ENCODE measurements around the gene RNF150.

The RNF150 gene

DNA sequence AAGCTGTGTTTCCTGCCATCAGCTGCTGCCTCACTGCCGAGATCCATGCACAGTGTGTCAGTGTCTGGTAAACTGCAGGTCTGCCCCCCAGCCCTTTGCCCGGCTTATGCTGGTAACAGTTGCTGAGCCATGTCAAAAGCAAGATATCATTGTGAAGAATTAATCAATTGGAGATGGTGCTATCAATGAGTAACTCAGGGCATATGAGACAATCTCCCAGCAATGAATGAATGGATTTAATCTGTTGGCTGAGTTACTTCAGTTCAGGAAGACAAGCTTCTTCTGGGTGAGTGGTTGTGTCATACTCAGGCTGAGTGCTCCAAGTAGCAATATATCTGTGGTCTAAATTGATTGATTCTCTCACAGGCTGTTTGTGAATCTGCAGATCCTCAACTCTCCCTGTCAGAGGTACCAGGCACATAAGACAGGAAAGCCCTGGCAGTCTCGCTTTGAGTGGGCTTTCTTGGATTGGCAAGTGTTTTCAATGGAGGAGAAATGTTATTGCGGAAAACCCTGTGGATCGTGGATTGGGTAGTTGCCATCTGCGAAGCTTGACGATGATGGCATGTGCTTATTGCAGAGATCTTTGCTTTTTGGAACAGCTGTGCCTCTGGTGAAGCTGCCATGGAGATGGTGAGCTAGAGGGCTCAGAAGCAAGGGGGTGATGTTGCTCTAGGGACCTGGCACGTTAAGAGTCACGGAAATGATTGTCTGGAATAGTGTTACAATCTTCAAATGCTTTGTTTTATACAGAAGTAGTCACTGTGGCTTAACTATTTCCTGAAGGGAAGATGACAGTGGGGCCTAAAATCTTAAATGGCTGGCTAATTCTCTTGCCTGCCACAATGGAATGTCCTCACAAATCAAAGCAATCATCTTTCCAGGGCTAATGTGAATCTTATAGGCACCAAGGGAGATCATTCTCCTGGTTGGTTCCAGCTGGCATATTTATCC lies 229.5 kb downstream of the RNF150 start:
- DNase-seq, result no peak

DNA sequence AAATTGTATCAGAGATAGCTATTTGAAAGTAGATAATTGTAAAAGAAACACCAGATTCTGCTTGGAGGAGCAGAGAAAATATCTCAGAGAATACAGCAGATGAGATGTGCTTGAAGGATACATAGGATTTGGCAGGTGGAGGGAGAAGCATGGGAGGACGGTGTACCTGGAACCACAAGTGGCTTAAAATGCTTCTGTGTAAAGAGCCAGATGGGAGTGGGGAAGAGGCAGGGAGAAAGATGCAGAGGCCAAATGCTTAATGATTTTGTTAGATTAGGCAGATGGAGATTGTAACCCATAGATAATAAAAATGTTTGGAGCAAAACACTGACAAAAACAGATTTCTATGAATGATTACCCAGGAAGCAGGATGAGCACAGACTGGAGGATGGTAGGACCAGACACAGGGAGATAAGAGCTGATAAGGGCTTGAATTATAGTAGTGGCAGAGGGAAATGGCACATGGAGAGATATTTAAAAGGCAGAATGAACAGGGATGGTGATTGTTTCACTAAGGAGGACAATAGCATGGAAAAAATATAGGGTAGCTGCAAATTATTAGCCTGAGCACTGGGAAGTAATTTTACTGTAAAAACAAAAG lies 231.4 kb downstream of the RNF150 start:
- DNase-seq, result no peak

DNA sequence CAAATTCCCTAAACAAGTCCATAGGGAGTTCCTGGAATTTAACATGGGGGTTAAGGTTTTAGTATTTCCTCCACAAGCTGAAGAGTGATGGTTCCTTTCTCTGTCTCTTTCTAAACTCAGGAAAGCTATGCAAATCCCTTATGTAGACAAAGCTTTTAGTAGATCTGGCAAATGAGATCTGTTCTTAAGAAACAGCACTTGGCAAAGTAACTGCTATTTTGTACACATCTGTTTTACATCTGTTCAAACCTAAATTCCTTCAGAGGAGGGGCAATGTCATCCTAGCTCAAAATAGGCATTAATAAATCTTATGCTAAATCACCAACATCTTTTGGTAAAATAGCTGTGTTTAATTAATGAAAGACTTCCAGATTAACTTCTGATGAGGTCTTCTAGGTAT lies 239.3 kb downstream of the RNF150 start:
- no peak for DNase-seq

DNA sequence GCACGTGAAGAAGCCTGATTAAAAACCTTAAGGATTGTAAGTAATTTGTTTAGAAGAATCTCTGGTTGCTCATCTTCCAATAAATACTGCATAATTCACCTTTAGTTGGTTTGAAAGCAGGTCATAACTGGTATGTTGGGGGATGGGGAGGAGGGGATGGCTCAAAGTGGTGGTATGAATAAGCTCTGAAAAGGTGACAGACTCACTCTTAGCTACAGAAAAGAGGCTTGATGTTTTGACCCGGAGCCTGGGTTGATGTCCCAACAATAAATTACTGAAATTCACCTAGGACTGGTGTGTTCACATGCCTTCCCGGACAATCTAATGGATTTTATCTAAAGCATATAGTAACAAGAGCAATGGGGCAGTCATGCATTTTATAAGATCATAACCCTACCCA lies 245.2 kb downstream of the RNF150 start:
- DNase-seq, result no peak

DNA sequence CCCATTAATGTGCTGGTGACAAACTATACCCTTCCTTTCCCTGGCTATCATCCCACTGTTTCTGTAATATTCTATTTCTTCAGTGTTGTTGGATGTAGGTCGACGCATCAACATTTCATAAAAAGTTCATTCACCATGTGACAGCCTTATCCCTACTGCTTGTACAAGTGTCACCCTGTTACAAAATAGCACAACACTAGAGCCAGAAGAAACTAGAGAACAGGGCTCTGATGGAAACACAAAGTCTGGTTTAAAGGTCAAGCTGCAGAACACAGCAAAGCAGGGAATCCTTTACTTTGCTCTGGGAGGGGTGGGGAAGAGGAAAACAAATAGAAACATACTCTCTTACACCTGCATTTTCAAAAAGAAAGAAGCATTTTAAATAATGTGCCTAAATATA lies 245.8 kb downstream of the RNF150 start:
- no peak for DNase-seq

DNA sequence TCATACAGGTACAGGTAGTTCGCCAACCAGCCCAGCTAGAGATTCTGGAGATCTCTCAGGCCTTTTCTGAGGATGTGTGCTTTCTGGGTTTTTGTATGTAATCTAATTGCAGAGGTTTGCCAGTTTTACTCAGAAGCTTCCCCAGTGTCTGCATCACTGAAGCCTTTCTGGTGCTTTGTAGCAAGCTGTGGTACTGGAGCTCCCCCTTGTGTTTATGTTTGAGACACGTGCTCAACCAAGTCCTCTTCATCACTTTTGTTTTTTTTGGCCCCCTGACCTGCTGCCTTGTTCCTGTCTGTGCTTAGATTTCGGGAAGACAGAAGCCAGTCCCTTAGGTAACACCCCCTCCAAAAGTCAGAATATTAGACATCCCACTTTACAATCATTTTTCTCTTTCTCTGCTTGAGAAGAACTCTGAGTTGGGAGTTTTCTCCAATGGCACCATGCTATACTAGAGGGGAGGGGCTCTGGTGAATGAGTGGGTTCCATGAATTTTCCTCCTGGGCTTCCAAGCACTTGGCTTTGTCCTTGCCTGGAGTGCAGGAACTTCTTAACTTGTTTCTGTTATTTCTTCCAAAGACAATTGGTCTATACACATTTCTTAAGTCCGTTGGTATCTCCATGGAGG lies 248.7 kb downstream of the RNF150 start:
- peak; percentile 6 for DNase-seq

DNA sequence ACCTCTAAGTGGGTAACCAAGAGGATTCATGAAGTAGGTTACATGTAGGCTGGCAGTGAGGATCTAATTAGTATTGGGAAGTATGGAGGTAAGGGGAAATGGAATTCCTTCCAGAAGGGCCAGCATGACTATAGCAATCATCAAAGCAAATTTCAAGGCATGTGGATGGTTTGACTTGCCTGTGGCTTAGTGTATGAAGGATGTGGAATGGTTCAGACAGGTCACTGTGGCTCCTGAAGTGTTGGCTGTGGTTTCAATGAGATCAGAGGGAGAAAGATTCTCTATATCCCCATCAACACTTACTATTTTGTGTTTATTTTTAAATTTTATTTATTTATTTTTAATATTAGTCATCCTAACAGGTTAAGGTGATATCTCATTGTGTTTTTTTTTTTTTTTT lies 255.5 kb downstream of the RNF150 start:
- DNase-seq, result no peak

DNA sequence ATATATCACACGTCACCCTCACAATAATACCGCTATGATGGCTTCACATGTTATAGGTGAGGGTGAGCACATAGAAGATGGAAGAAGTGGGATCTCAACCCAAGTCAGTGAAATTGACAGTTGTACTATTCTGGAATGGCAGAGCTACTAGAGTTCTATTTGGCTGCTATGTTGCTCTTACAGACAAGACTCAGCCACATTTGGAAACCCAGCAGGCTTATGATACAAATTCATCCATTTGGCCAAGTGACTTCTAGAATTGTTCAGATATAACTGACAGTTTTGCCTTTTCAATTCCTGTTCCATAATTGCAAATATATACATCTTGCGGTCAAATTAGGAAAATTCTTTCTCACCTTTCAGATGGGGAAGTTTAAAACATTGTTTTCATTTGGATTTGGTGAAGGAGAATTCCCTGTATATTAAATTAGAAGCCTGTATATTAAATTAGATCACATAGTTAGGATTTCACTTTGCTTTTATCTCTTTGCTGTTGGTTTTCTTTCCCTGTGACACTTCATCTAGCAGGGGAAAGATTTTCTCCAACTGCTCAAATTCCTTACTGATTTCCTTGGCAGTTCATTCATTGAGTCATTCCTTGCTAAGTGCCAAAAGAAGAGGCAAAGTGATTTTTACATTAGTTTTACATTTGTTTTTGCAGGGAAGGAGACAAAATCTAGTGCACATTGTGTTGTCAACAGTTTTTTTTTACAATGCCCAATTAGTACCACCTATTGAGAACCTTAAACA lies 256.5 kb downstream of the RNF150 start:
- no peak for DNase-seq

DNA sequence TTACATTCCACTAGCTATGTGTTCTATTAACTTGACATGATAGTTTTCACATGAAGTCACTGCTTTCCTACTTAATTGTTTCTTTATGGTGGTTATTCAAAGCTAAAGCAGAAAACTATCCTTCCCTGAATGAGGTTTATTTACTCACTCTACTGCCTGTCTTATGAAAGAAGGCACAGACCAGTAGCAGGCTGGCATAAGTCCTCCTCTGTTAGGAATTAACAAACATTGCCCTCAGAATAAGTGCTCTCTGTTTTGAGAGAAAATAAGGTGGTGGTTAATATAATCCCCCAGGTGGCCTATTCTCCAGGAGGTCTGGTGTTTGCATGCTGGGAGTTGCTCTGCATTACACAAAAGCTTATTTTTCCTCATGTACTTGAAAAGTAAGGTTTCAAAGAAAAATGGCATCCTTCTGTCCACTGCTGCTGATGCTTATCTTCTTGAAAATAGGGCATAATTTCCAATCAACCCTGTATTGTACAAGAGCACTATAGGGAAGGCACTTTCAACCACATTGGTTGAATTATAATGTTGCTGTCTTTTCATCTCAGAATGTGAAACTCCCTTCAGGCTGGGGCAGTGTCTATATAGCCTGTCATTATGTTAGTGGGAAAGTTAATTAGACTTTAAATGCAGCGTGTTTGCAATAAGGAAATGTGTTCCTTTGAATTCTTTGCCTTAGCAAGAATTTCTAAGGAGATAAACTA lies 257.4 kb downstream of the RNF150 start:
- DNase-seq, result no peak

DNA sequence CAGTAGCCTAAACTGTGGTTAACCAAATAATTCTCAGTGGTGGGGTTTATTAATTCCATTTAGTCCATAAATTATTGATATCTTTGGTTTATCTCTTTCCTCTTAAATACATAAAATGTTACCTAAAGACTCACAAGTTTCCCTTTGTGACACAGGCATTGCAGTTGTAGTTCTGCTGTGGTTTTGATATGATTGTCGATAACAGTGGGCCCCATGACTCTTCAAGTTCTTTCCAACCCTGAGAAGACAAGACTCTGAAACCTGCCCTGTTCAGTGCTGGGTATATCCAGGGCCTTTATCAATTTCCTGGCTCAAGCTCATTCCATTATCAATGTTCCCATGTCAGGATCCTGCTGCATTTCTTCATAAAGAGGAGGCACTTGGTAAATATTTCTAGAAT lies 259.2 kb downstream of the RNF150 start:
- no peak for DNase-seq

DNA sequence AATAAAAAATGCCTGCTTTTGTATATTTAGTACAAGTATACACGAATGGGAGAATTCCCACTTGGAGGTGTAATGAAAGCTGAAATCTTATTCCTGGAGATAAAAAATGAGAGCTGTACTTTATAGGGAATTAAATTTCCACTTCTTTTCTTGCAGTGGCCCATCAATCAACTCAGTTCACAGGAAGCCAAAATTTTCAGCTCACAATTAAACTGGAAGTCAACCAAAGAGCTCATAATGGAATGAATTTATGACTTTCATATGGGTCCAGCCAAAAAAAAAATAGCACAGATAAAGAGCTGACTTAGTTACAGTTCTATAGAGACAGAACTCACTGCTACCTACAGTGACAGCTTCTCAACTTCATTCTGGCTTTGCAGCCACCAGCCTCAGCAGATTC lies 261.9 kb downstream of the RNF150 start:
- no peak for DNase-seq

DNA sequence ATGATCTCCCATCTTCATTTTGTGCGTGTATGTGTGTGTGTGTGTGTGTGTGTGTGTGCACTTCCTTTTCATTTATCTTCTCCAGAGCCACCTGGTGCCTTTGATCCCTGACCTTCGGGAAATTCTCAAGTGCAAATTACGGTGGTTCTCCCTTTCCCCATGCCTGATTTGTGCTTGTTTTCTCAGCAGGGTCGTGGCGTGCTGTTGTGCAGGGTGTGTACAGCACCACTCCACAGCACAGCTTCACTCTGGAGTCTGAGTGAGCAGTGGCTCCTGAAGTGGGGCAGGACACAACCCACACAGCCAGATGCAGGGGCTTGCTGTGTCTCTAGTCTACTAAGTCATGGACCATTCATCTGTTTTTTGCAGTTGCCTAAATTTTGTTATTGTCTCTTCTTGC lies 262.8 kb downstream of the RNF150 start:
- DNase-seq, result no peak

DNA sequence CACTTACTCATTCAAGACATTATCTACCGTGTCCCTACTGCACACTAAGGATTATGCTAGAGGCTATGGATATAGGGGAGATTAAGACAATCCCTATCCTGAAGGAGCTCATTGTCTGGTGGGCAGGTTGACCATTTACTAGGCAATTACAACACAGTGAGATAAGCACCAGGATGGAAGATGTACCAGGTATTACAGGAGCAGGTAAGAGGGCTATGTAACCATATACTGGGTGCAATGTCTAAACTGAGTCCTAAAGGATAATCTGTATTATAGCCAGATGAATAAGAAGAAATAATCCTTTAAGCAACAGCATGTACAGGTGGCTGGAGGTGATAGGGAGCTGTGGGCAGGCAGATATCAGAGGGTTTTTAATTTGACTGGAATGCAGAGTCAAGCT lies 263.8 kb downstream of the RNF150 start:
- DNase-seq, result no peak

DNA sequence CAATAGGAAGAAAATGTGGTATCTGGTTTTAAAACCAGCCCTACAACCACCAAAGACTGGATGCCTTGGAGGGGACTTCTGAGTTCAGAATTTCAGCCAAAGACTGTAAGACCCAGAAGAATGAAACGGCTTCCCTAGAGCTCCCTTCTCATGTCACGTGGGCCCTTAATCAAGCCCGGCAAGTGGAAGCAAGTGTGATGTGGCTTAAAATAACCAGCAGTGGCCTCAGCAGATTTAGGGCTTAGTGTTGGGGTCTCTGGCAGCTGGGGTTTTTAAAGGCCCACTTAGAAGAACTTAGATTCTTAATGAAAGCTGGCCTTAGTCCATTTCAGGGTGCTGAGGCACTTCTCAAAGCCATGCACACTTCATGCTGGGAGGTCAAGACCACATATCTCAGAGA lies 265.9 kb downstream of the RNF150 start:
- DNase-seq, result no peak

DNA sequence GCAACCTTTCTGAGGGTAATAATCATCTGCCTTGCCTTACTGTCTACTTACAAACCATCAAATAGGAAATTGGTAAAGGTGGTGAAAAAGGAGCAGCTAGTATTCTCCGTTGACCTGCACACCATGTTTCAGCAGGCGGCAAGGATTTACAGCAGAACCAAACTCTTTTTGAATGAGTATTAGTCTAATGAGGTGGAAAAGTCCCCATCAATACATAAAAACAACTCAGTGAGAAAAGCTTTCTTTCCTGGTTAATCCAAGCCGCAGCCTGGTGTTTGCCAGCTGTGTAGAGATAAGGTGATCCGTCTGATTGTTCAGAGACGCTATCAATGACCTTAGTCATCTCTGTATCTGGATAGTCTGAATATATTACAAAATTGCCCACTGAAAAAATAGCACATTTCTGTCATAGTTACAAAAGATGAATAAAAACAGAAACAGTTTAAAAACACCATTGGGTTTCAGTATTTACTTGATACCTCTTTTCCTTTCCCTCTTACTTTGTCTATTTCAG lies 266.7 kb downstream of the RNF150 start:
- DNase-seq, result no peak

DNA sequence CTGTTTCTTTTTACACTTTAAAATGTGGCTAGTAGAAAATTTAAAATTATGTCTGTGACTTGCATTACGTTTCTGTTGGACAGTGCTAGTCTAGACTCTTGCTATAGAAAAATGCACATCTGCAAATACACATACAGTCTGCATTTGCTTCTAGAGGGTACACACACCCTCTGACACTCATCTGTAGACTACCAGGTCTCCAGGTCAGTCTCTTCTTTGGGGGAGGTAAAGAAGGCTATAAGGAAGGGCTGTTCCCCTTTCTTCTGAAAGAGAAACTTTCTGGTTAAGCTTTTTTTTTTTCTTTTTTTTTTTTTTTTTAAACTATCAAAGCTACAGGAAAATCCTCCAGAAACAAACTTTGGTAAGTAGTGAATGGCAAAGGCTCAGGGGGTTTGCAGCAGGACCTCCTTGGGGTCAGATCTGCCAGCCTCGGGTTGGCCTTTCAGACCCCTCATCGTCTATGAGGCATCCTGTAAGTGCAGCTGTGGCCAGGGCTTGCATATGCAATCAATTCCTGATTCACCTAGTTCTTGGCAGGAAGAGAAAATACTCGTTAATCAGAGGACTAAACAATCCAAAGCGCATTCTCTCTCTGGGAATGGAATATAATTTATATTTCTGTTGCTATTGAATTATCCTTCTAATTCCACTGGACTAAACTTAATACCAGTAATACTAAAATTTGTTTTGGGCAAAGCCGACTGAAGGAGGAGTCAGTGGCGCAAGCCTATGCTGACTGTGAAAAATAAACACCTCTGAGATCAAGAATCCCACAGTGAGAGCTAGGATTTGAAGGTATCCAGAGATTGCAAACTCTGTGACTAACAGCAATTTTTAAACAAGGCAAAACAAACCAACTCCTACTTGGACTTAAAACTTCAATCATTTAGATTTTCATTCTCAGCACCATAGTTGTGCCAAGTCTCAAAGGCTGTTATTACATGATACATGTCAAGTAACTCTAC lies 267.7 kb downstream of the RNF150 start:
- DNase-seq, result no peak

DNA sequence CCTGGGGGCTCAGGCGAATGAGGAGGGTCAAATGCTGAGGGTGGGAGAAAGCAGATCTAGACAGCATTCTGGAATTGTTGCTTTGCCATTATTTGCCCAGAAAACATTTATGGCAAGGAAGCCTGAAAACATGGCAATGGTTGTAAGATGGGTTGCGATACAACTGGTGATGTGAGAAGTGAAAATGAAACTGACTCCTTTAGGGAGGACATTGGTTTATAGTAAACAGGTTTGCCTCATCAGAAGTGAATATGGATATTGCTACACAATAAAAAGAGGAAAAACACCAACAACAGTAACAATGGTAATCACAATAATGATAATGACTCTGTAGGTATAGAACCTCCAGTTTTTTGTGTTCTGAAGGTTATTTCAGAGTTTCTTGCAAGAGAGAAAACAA lies 270.1 kb downstream of the RNF150 start:
- DNase-seq, result no peak

DNA sequence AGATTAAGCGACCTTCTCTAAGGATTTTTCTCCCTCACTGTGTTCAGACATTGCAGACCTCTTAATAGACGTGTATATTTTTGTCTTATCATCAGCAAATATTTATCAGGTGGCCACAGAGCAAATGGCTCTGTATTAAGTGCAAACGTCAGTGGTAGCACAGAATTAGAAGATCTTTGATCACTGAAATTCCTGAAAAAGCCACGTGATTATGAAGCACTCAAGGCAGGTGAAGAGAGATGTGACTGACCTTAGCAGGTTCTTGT lies 271.2 kb downstream of the RNF150 start:
- DNase-seq, result no peak

DNA sequence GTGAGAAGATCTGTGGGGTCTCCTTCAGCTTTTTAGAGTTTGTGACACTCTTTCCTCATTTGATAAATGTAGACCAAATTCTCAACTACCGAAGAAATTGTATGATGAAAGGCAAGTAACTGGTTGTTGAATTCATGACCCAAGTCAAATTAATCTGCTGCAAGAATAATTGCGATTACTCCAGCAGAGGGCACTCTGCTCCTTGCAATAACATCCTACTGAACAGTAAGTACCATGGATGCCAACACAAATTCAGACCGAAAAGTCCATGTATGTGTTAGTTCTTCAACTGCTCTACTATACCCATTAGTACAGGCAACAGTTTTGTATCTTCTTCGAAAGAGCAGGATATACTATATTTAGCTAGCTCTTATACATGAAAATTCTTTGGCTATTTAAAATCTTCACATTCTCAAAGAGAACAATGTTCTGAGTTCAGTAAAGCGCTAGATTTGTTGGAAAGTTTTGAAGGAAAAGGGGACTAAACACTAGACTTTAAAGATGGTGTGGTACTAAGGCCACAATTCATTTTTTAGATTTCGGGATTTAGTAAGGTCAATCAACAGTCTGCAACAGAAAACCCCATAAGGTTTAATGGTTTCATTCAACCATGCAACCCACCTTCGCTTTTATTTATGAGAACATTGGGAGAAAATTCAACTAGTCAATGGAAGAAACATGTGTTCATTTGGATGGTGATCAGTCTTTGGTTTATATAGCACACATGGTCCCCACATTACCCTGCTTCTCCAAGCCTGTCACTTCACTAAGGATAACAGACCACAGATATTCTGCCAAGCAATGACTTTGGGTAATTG lies 271.7 kb downstream of the RNF150 start:
- peak; percentile 32 for DNase-seq

DNA sequence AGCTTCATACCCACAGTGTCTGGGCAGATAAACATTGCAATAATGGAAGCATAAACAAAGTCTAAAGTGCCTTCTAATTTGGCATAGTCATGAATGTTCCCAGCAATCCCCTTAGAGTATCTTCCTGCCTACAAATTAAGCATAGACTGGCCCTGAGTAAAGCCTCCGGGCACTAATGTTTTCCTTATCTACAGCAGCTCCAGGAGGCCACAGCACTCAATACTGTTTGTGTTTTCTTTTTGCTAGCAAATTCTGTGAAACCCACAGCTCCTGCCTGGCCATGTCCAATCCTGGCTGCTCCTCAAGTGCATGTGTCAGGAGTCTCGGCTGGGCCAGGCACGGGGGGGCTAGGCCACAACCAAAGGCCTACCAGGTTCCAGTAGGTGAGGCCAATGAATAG lies 274.4 kb downstream of the RNF150 start:
- no peak for DNase-seq

DNA sequence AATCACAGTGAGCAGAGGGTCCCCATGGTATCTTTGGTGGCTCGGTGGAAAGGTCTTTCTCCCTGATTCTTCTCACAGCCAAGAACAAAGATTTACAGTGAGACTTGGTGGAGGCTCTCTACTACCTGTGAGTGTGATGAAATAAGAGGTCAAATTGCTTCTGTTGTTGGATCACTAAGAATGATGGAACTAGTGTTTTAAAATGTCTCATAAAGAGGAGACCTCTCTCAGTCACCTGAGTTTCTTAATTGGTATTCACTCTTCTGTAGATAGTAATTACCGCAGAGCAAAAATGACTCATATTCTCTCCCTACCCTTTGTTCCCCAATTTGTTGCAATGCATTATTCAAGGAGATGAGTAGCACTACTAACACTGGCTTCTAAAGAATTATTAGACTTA lies 276.2 kb downstream of the RNF150 start:
- DNase-seq, result no peak

Data from stimulated activated CD4-positive, alpha-beta T cell treated with anti-CD3 and anti-CD28 coated beads, Interleukin-1b, Interleukin-23, amount 100 ng/mL, for 48 hours (primary cell).